Measurements from ENCODE around the gene HAUS1. TPM values are rescaled to one million over a fixed set of nuclear protein-coding genes. Genes with fewer than 3 reads are reported as not detected.

HAUS1 gene, protein sequence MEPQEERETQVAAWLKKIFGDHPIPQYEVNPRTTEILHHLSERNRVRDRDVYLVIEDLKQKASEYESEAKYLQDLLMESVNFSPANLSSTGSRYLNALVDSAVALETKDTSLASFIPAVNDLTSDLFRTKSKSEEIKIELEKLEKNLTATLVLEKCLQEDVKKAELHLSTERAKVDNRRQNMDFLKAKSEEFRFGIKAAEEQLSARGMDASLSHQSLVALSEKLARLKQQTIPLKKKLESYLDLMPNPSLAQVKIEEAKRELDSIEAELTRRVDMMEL
- total RNA-seq (2021) (25.3 and 33.3 TPM in 2 replicates), Bru-seq, nascent RNA (percentile 64 among the genes with signal in this experiment), BruChase-seq, experiment 1, labeled RNA remaining after a 2-hour chase (percentile 57 among the genes with signal in this experiment), BruChase-seq, experiment 2, labeled RNA remaining after a 6-hour chase (percentile 62 among the genes with signal in this experiment)
- long read RNA-seq, transcript HAUS1-201 (9 exons, 1,125 nt) = major isoform, 75 of 87 reads
- long read RNA-seq, partial matches to known transcripts = 2 of 87 reads
- long read RNA-seq, other reads (novel, unspliced or antisense) = 6 of 87 reads

DNA sequence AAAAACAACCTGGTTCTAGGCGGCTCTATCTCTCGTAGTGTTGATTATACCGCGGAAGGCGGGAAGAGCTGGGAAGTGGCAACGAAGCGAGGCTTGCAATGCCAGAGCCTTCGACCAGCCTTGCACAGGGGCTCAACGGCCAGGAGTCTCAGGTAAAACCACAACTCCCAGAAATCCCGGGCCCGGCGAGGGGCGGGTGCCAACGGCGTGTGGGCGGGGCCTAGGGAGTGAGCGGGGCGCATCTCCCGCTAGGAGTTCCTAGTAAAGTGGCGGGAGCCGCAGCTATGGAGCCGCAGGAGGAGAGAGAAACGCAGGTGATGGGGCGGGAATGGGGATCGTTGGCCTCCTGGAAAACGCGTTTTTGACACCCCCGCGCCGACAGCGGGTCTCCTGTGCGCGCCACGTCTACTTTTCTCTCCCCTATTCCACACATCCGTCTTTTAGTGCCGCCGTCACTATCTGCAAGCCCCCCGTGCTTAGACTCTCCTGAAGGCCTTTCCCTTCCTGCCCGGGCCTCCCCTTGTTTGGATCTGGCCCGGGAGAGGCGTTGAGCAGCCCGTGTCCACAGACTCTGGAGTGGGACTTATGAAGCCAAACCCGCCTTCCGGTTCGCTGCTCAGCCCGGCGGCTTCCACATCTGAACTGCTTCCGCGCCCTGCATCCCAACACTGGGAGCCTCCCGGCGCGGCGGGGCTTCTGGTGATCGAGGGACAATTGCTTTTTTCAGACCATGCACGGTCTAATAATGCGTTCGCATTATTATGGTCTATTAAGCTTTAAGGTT, at the start of gene HAUS1:
HAUS1 (plus strand) TSS at position 258 of the 784 bp plus-strand sequence; CDS start at position 285, 27 bp downstream.
- ChIA-PET POLR2A (ENCODE audit: unreplicated experiment) (interaction anchor here (0.7 kb wide), 1 partner anchor 95 kb away, joined by 15 read pairs; no protein-coding TSS in a partner anchor), CTCF (interaction anchor here (0.6 kb wide), 1 partner anchor 1638 kb away, joined by 3 read pairs; no protein-coding TSS in a partner anchor)
- Histone ChIP-seq H3K4me3 (peak within 1 kb of the TSS; percentile 73), H3K9me2 (ENCODE audit: insufficient read depth) (no peaks in the 10 kb centered on the region), H3K9me3 (ENCODE audit: insufficient read depth, low read depth) (no peaks in the 10 kb centered on the region), H4K20me1 (ENCODE audit: insufficient read depth) (no peaks in the 10 kb centered on the region), H3K27ac (no peak within 1 kb of the TSS), H3F3A (ENCODE audit: insufficient read depth, low read depth) (peaks cover 4% of the 10 kb centered on the region; the same call in 1 of the 2 replicates), H3K27me3 (ENCODE audit: insufficient read depth, low read depth) (no peaks in the 10 kb centered on the region), H3K36me3 (ENCODE audit: low read depth) (no peaks in the 10 kb centered on the region), H2AFZ (peak within 1 kb of the TSS; percentile 98), H3K79me2 (ENCODE audit: low read depth) (peaks cover 6% of the 10 kb centered on the region; the same call in 1 of the 2 replicates), H3K4me1 (replicated peaks; ENCODE audit: insufficient read depth) (peaks cover 10% of the 10 kb centered on the region; the same call in 1 of the 2 replicates), H3K4me2 (peak within 1 kb of the TSS; percentile 95)
- DNase-seq = peak; percentile 74 to 82
- TSS peak; percentile 67 for BruUV-seq (replicated peaks)
- intact Hi-C loops (cut with micrococcal nuclease; ENCODE audit: unreplicated experiment) = no loop called here
- TF ChIP-seq EZH2 (IDR thresholded peaks at IDR 0.05; ENCODE audit: low read depth) = no peak
- TF ChIP-seq, protein P1, sequence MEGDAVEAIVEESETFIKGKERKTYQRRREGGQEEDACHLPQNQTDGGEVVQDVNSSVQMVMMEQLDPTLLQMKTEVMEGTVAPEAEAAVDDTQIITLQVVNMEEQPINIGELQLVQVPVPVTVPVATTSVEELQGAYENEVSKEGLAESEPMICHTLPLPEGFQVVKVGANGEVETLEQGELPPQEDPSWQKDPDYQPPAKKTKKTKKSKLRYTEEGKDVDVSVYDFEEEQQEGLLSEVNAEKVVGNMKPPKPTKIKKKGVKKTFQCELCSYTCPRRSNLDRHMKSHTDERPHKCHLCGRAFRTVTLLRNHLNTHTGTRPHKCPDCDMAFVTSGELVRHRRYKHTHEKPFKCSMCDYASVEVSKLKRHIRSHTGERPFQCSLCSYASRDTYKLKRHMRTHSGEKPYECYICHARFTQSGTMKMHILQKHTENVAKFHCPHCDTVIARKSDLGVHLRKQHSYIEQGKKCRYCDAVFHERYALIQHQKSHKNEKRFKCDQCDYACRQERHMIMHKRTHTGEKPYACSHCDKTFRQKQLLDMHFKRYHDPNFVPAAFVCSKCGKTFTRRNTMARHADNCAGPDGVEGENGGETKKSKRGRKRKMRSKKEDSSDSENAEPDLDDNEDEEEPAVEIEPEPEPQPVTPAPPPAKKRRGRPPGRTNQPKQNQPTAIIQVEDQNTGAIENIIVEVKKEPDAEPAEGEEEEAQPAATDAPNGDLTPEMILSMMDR (conservative IDR thresholded peaks at IDR 0.05) = no peak

DNA sequence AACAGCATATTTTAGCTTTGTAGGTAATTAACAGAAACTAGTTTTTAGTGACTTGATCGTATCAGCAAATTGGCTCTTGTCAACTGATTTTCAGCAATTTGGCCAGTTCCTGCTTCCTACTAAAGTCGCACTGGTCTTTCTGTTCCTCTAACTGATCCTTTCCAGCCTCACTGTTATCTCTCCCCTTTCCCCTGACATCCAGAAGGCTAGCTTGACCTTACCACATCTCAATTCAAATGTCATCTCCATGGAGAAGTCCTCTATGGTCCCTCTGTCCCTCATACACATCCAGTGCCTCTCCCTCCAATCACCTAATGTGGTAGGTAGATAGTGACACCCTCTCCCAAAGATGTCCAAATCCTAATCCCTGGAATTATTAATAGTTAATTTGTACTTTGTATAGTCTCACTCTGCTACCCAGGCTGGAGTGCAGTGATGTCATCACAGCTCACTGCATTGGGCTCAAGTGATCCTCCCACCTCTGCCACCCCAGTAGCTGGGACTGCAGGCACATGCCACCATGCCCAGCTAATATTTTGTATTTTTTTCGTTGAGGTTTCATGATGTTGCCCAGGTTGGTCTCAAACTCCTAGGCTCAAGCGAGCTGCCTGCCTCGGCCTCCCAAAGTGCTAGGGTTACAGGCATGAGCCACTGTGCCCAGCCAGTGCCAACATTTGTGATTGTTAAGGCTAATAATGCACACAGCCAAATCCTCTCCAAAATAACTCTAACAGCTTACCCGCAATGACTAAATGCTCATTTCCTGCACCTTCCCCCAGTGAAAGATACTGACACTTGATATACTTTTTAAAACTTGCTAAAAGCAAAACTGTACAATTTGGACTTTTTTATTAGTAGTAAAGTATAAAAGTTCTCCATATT, 49.0 kb upstream of the HAUS1 start:
- Histone ChIP-seq H3K79me2 (ENCODE audit: low read depth) (no peaks in the 10 kb centered on the region), H4K20me1 (ENCODE audit: insufficient read depth) (no peaks in the 10 kb centered on the region), H3K27me3 (ENCODE audit: insufficient read depth, low read depth) (no peaks in the 10 kb centered on the region), H2AFZ (no peak overlapping the region), H3K9me2 (ENCODE audit: insufficient read depth) (no peaks in the 10 kb centered on the region), H3K27ac (no peak overlapping the region), H3K4me2 (no peak overlapping the region), H3K4me3 (no peak overlapping the region), H3K36me3 (ENCODE audit: low read depth) (no peaks in the 10 kb centered on the region), H3K9me3 (ENCODE audit: insufficient read depth, low read depth) (no peaks in the 10 kb centered on the region), H3K4me1 (replicated peaks; ENCODE audit: insufficient read depth) (no peaks in the 10 kb centered on the region), H3F3A (ENCODE audit: insufficient read depth, low read depth) (no peaks in the 10 kb centered on the region)
- POLR2A ChIA-PET (ENCODE audit: unreplicated experiment) = no interaction called here
- BruUV-seq (replicated peaks) = no TSS peak
- intact Hi-C loops (cut with micrococcal nuclease; ENCODE audit: unreplicated experiment) = no loop called here
- TF ChIP-seq, protein P1 (conservative IDR thresholded peaks at IDR 0.05) = no peak
- DNase-seq = no peak
- CTCF ChIA-PET = no interaction called here

DNA sequence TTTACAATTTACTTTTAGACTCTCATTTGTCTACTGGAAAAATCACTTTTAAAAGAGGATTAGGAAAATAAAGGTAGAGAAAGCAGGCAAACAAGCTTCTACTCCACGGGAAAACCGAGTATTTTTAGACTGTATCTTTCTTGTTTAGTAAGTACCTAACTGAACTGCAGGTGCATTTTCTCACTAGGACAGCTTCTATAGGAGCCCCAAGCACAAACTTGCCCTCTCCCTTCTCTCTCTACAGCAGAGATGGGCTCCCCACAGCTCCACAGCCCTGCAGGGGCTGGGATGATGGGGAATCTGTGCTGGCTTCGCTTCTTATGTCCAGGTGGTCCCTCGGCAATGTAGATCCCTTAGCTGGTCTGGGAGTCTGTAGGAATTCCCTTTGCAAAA, 48.4 kb upstream of the HAUS1 start:
- H3F3A ChIP-seq (ENCODE audit: insufficient read depth, low read depth) = no peaks in the 10 kb centered on the region
- DNase-seq = no peak
- no peaks in the 10 kb centered on the region for H3K79me2 ChIP-seq (ENCODE audit: low read depth)
- ChIA-PET POLR2A (ENCODE audit: unreplicated experiment) (no interaction called here), CTCF (no interaction called here)
- no peak overlapping the region for H3K4me2 ChIP-seq
- no peak overlapping the region for H3K27ac ChIP-seq
- H3K27me3 ChIP-seq (ENCODE audit: insufficient read depth, low read depth) = no peaks in the 10 kb centered on the region
- TF ChIP-seq, protein P1 (conservative IDR thresholded peaks at IDR 0.05) = no peak
- TF ChIP-seq EZH2 (IDR thresholded peaks at IDR 0.05; ENCODE audit: low read depth) = no peak
- H3K9me2 ChIP-seq (ENCODE audit: insufficient read depth) = no peaks in the 10 kb centered on the region
- H3K4me1 ChIP-seq (replicated peaks; ENCODE audit: insufficient read depth) = no peaks in the 10 kb centered on the region
- no peaks in the 10 kb centered on the region for H4K20me1 ChIP-seq (ENCODE audit: insufficient read depth)
- H3K9me3 ChIP-seq (ENCODE audit: insufficient read depth, low read depth) = no peaks in the 10 kb centered on the region
- no TSS peak for BruUV-seq (replicated peaks)
- H2AFZ ChIP-seq = no peak overlapping the region
- intact Hi-C loops (cut with micrococcal nuclease; ENCODE audit: unreplicated experiment) = no loop called here
- H3K4me3 ChIP-seq = no peak overlapping the region
- H3K36me3 ChIP-seq (ENCODE audit: low read depth) = no peaks in the 10 kb centered on the region

Measured in PC-9 (cell line).